ENCODE measurements around the gene AMH. TPM values are rescaled to one million over a fixed set of nuclear protein-coding genes. Genes with fewer than 3 reads are reported as not detected.
"Not testable (repeated sequence)": the region's sequence is repeated elsewhere in the genome, so short reads cannot be mapped to it uniquely, and the experiment has no call there.

Gene AMH
- total RNA-seq (2014; rRNA removed; shearing (Covaris generic)) = 5.8 and 6.2 TPM in 2 replicates
- polyA plus RNA-seq (2014; cell fraction: nucleus; rRNA removed) = 74.1 and 90.9 TPM in 2 replicates

GRCh38 chr19:2249010-2249866 lies at the start of gene AMH:
TSS of gene AMH (plus strand) at chr19:2249323. CDS start at chr19:2249333, 10 bp downstream.
- DNase-seq (ENCODE audit: extremely low read depth, low read depth) = no peak

- no peak for DNase-seq (ENCODE audit: extremely low read depth, low read depth)
Measured at GRCh38 chr19:2199861-2200623, 49.1 kb upstream of the AMH start.

- not testable (repeated sequence) for DNase-seq (ENCODE audit: extremely low read depth, low read depth)
Measured at GRCh38 chr19:2200624-2201294, 48.4 kb upstream of the AMH start.

- DNase-seq (ENCODE audit: extremely low read depth, low read depth) = no peak
Measured at GRCh38 chr19:2201473-2202148, 47.5 kb upstream of the AMH start.

- no peak for DNase-seq (ENCODE audit: extremely low read depth, low read depth)
Measured at GRCh38 chr19:2202366-2202765, 46.8 kb upstream of the AMH start.

GRCh38 chr19:2207008-2207407 lies 42.1 kb upstream of the AMH start:
- DNase-seq (ENCODE audit: extremely low read depth, low read depth) = no peak

GRCh38 chr19:2207991-2208860 lies 40.9 kb upstream of the AMH start:
- DNase-seq (ENCODE audit: extremely low read depth, low read depth) = peak; percentile 7

- no peak for DNase-seq (ENCODE audit: extremely low read depth, low read depth)
Measured at GRCh38 chr19:2208975-2209374, 40.1 kb upstream of the AMH start.

- DNase-seq (ENCODE audit: extremely low read depth, low read depth) = no peak
Measured at GRCh38 chr19:2209408-2209807, 39.7 kb upstream of the AMH start.

- DNase-seq (ENCODE audit: extremely low read depth, low read depth) = no peak
Measured at GRCh38 chr19:2210206-2210605, 38.9 kb upstream of the AMH start.

GRCh38 chr19:2210987-2211740 lies 38.0 kb upstream of the AMH start:
- no peak for DNase-seq (ENCODE audit: extremely low read depth, low read depth)

GRCh38 chr19:2212861-2213711 lies 36.0 kb upstream of the AMH start:
- DNase-seq (ENCODE audit: extremely low read depth, low read depth) = no peak

GRCh38 chr19:2213799-2214198 lies 35.3 kb upstream of the AMH start:
- DNase-seq (ENCODE audit: extremely low read depth, low read depth) = no peak

- DNase-seq (ENCODE audit: extremely low read depth, low read depth) = no peak
Measured at GRCh38 chr19:2214251-2214650, 34.9 kb upstream of the AMH start.

- DNase-seq (ENCODE audit: extremely low read depth, low read depth) = no peak
Measured at GRCh38 chr19:2215281-2215751, 33.8 kb upstream of the AMH start.

- no peak for DNase-seq (ENCODE audit: extremely low read depth, low read depth)
Measured at GRCh38 chr19:2216361-2217225, 32.5 kb upstream of the AMH start.

- no peak for DNase-seq (ENCODE audit: extremely low read depth, low read depth)
Measured at GRCh38 chr19:2217591-2217990, 31.5 kb upstream of the AMH start.
